Activated T-helper 1 cell treated with Interleukin-2 at 50 U/mL for 16 hours (primary cell): ENCODE measurements around the gene PRTFDC1.
"Not testable (repeated sequence)": the region's sequence is repeated elsewhere in the genome, so short reads cannot be mapped to it uniquely, and the experiment has no call there.

ENCODE experiments used
- DNase-seq: peaks from one replicate; pipeline ENCODE4 v3.0.0-alpha.2; 2020; ENCODE audit warnings: low read depth

PRTFDC1 gene

DNA sequence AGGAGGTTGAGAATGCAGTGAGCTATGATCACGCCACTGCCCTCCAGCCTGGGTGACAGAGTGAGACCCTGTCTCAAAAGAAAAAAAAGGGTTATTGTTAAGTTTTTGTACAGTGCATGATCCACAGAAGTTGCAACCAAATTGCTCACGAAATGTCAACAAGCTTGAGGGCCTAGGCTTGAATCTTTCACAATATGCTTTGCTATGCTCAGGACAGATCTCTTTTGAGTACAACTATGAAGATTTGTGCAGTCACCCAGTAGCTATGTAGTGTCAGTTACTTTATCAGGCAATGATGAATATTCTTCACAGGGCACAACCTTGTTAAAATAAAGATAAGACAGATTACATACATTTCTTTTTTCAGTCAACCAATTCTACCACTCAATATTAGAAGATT lies 109.2 kb downstream of the PRTFDC1 start:
- no peak for DNase-seq

DNA sequence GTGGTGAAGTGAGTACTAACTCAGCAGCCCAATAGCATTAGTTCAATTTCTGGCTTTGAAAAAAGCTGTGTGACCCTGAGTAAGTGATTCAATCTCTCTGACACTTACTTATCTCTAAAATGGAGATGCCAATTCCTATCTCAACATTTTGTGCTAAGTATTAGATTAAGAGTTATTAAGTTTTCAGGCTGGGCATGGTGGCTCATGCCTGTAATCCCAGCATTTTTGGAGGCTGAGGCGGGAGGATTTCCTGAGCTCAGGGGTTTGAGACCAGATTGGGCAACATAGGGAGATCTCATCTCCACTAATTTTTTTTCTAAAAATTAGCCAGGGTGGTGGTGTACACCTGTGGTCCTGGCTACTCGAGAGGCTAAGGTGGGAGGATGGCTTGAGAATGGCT lies 109.5 kb downstream of the PRTFDC1 start:
- no peak for DNase-seq

GRCh38 chr10:24841530-24841929 lies 110.9 kb downstream of the PRTFDC1 start:
- DNase-seq, result no peak

GRCh38 chr10:24840784-24841183 lies 111.6 kb downstream of the PRTFDC1 start:
- DNase-seq, result no peak

GRCh38 chr10:24837781-24838180 lies 114.6 kb downstream of the PRTFDC1 start:
- not testable (repeated sequence) for DNase-seq

- DNase-seq, result no peak
These were observed 117.5 kb downstream of the PRTFDC1 start for GRCh38 chr10:24834869-24835268.

GRCh38 chr10:24826009-24826408 lies 126.4 kb downstream of the PRTFDC1 start:
- no peak for DNase-seq

DNA sequence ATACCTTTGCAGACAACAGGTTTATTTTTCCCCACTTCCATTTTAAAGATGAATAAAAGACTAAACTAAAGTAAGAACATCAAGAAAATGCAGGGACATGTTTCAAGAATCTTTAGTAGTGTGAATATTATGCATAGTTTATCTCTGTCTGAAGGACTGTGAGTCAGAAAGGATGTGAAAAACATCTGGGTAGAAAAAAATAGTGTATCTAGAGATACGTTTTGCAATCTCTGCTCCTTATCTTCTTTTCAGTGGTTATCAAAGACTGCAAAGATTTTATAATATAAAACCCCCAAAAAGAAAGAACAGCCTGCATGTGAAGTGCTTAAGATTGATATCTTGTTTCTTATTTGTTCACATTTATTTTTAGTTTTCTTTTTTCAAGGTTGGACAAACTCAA lies 126.9 kb downstream of the PRTFDC1 start:
- DNase-seq, result no peak

DNA sequence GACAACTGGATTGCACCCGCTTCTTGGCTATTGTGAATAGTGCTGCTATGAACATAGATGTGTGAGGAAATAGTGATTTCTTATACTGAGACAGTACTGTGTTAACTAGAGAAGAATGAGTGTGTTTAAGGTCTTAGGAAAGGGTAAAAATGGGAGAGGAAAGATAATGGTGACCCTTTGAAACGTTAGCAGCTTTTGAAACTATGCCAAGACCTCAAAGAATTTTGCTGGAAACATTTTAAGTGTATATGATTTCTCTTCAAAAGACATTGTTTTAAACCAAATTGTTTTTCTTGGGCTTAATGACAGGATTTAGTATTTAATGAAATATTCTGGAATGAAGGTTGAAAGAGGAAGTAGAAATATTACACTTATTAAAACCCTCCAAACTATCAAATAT lies 127.9 kb downstream of the PRTFDC1 start:
- no peak for DNase-seq

DNA sequence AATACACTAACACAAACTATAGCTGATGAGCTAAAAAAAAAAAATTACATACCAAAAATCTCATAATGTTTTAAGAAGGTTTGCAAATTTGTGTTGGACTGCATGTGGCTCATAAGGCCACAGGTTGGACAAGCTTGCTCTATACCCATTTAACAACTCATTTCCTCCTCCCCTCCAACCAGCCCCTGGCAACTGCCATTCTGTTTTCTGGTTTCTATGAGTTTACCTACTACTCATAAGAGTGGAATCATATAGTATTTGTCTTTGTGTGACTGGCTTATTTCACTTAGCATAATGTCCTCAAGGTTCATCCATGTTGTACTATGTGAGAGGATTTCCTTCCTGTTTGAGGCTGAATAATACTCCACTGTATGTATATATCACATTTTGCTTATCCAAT lies 128.3 kb downstream of the PRTFDC1 start:
- no peak for DNase-seq

DNA sequence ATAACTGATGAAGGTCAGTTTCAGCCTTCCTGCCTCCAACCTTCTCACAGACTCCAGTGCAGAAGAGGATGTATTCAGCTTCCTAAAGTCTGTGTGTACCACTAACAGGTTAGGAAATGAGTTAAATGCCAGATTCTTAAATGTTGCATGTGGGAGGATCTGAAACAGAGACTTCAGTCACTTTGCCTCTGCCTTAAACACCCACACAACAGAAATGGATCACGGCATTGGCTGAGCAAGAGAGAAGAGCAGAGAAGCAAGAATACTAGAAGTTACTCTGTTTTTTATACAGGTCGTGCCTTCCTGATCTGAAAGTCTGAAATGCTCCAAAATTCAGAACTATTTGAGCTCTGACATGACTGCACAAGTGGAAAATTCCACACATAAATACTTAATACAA lies 129.8 kb downstream of the PRTFDC1 start:
- DNase-seq, result no peak

GRCh38 chr10:24821986-24822385 lies 130.4 kb downstream of the PRTFDC1 start:
- DNase-seq, result no peak

- DNase-seq, result no peak
These were observed 135.5 kb downstream of the PRTFDC1 start for GRCh38 chr10:24816868-24817396.

DNA sequence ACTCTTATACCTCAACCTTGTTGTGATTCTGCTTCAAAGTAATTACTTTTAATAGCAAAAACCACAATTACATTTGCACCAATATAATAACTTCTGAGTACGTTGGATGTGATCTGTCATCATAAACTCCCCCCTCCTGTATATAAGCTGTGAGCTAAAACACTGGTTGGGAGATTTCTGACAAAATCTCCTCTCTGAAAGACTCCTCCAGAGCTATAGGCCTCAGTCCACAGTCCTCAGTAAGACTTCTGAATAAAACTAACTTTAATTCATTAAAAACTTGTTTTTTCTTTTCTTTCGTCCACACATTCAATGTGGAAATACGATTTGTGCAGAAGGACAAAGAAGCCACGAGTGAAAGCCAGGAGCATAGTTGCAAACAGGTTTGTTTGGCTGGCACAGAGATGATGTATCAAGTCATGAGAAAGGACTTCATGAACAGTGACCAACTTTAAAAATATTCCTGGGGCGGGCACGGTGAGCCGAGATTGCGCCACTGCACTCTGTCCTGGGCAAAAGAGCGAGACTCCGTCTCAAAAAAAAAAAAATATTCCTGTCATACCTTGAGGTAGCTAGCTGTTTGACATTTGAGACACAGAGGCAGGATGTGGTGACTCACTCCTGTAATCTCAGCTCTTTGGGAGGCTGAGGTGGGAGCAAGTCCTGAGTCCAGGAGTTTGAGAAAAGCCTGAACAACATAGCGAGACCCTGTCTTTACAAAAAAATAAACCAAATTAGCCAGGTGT lies 137.7 kb downstream of the PRTFDC1 start:
- no peak for DNase-seq

GRCh38 chr10:24813856-24814255 lies 138.6 kb downstream of the PRTFDC1 start:
- DNase-seq, result no peak

DNA sequence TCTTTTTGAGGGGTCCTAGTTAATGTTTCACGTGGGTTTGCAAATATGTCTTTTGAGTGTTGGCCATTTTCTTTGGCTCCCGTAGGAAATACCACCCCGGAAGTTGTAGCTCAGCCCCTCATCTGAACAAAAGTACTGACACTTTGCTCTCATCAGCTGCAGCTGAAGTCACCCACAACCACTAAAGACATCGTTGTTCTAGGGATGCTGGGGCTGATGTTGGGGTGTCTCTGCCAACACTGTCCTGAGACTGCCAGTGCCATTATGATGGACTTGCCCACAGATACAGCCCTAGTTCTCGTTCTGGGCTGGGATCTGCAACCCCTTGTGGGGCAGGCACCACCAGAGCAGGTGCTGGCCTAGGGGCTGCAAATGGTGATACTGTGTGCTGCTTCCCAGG lies 146.1 kb downstream of the PRTFDC1 start:
- no peak for DNase-seq

DNA sequence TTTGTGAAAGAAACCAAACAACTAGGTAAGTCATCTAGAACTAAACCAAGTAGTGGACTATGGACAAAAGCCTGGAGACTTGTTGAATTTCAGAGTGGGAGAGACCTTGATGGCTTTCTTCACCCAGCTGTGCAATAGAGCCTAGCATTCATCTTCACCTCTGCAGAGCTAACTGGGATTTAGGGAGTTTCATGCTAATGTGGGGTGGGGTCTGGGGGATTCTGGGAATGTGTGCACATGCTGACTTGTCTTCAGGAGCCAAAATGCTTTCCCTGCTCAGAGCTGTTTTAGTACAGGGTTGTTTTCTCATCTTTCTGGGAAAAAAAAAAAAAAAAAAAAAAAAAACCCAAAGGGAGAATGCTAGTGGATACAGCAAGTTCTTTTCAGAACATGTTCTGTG lies 147.4 kb downstream of the PRTFDC1 start:
- no peak for DNase-seq

- no peak for DNase-seq
These were observed 148.0 kb downstream of the PRTFDC1 start for GRCh38 chr10:24804392-24804791.

GRCh38 chr10:24802378-24802777 lies 150.0 kb downstream of the PRTFDC1 start:
- no peak for DNase-seq

- DNase-seq, result no peak
These were observed 151.5 kb downstream of the PRTFDC1 start for GRCh38 chr10:24800861-24801260.
